SIG-M5 treated with dmso at 0.1 percent for 504 hours (cell line): ENCODE data around the gene TMEM254.
"Not testable (repeated sequence)": the region's sequence is repeated elsewhere in the genome, so short reads cannot be mapped to it uniquely, and the experiment has no call there.

Source experiments
- DNase-seq: peaks from one replicate; lab custom pipeline; 2025; ENCODE audit not compliant: unreplicated experiment; lab: John Stamatoyannopoulos, UW

The TMEM254 gene

GRCh38 chr10:80132299-80133139 is 54.1 kb downstream of the TMEM254 start, which contains the start of gene PLAC9:
PLAC9 (plus strand) TSS chr10:80132730; CDS start chr10:80132763, 33 bp downstream.
- no peak for DNase-seq

- DNase-seq, result no peak
Observed at GRCh38 chr10:80133206-80133605, 54.7 kb downstream of the TMEM254 start.

GRCh38 chr10:80133687-80134086 is 55.2 kb downstream of the TMEM254 start:
- not testable (repeated sequence) for DNase-seq

- no peak for DNase-seq
Observed at GRCh38 chr10:80136134-80136571, 57.7 kb downstream of the TMEM254 start.

GRCh38 chr10:80137031-80137862 is 58.8 kb downstream of the TMEM254 start:
- no peak for DNase-seq

GRCh38 chr10:80137920-80138319 is 59.5 kb downstream of the TMEM254 start:
- DNase-seq, result no peak

GRCh38 chr10:80139265-80139664 is 60.8 kb downstream of the TMEM254 start:
- DNase-seq, result no peak

GRCh38 chr10:80140251-80140650 is 61.8 kb downstream of the TMEM254 start:
- DNase-seq, result no peak

- no peak for DNase-seq
Observed at GRCh38 chr10:80141696-80142460, 63.4 kb downstream of the TMEM254 start.
